22Rv1 (cell line): ENCODE measurements around the gene INPP5A.

Experiments
- CTCF ChIP-seq: fragments of 450-650 bp; IDR thresholded peaks from 2 replicates; pipeline ENCODE4 v1.5.1; 2017; ENCODE audit warnings: mild to moderate bottlenecking
- ZFX ChIP-seq: fragments of 450-650 bp; IDR thresholded peaks from 2 replicates; pipeline ENCODE4 v1.6.1; 2017; ENCODE audit warnings: antibody characterized with exemption, borderline replicate concordance

- TF ChIP-seq CTCF (no peak), ZFX (no peak)
Observed at GRCh38 chr10:132558516-132559413, 21.2 kb downstream of the INPP5A start.
